ENCODE measurements around the gene TNFSF8. TPM values are rescaled to one million over a fixed set of nuclear protein-coding genes. Genes with fewer than 3 reads are reported as not detected.

The TNFSF8 gene
- total RNA-seq, 2 donors from 2014 or later = 0.88 to 0.91 TPM

GRCh38 chr9:114928136-114928535 is 2.3 kb downstream of the TNFSF8 start:
- no peaks in the 10 kb centered on the region for H3K9me3 ChIP-seq
- H3K4me3 ChIP-seq = no peak overlapping the region
- H3K4me1 ChIP-seq = no peaks in the 10 kb centered on the region
- TF ChIP-seq CTCF (IDR thresholded peaks at IDR 0.05) = no peak
- no peaks in the 10 kb centered on the region for H3K27me3 ChIP-seq
- DNase-seq = no peak
- intact Hi-C loops (cut with DNase I) = no loop called here
- H3K9ac ChIP-seq (ENCODE audit: low read depth in 2 of 2, low read length in 2 of 2) = no peak overlapping the region
- no peaks in the 10 kb centered on the region for H3K36me3 ChIP-seq
- peak overlapping the region; percentile 23 for H3K27ac ChIP-seq

GRCh38 chr9:114925672-114926071 is 4.7 kb downstream of the TNFSF8 start:
- no peak for TF ChIP-seq CTCF (IDR thresholded peaks at IDR 0.05)
- H3K36me3 ChIP-seq = no peaks in the 10 kb centered on the region
- H3K27me3 ChIP-seq = no peaks in the 10 kb centered on the region
- intact Hi-C loops (cut with DNase I) = no loop called here
- no peak for DNase-seq
- H3K4me3 ChIP-seq = no peak overlapping the region
- no peaks in the 10 kb centered on the region for H3K4me1 ChIP-seq
- H3K9me3 ChIP-seq = no peaks in the 10 kb centered on the region
- H3K9ac ChIP-seq (ENCODE audit: low read depth in 2 of 2, low read length in 2 of 2) = no peak overlapping the region
- no peak overlapping the region for H3K27ac ChIP-seq

DNA sequence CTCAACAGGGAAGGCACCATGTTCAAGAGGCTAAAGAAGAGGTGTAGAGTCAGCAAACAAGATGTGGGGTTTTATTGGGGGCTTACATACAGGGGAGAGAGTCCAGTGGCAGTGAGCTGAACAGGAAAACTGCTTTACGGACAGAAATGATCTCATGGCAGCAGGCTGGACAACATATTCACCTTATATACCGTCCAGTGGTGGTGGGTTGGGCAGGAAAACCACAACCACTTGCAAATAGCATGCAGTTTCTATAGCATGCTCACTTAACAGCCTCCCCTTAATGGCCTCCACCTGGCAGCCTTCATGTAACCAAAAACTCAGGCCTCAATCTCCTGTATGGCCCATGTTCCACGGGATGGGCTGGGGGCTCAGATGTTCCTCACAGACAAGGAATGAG is 5.4 kb downstream of the TNFSF8 start:
- Histone ChIP-seq H3K36me3 (no peaks in the 10 kb centered on the region), H3K27me3 (no peaks in the 10 kb centered on the region)
- DNase-seq = no peak

DNA sequence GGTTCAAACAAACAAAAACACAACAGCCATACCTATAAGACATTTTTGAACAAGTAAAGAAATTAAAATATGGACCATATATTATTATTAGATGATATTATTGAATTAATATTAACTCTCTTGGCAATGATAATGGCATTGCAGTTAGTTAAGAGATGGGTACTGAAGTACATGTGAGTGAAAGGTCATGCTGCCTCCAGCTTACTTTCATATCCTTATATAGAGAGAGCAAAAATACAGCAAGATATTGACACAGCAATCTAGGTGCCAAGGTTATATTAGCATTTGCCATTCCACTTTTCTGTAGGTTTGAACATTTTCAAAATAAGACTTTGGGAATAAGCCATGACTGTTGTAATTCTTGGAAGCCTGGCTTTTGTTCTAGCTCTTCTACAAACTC is 6.1 kb downstream of the TNFSF8 start:
- no peak overlapping the region for H3K9ac ChIP-seq (ENCODE audit: low read depth in 2 of 2, low read length in 2 of 2)
- H3K36me3 ChIP-seq = no peaks in the 10 kb centered on the region
- no peaks in the 10 kb centered on the region for H3K9me3 ChIP-seq
- TF ChIP-seq CTCF (IDR thresholded peaks at IDR 0.05) = no peak
- H3K27me3 ChIP-seq = no peaks in the 10 kb centered on the region
- H3K4me3 ChIP-seq = no peak overlapping the region
- no peaks in the 10 kb centered on the region for H3K4me1 ChIP-seq
- intact Hi-C loops (cut with DNase I) = no loop called here
- DNase-seq = no peak
- no peak overlapping the region for H3K27ac ChIP-seq

More for the DNA sequence above, 5.4 kb downstream of the TNFSF8 start:
- no peaks in the 10 kb centered on the region for H3K4me1 ChIP-seq
- no peak overlapping the region for H3K9ac ChIP-seq (ENCODE audit: low read depth in 2 of 2, low read length in 2 of 2)
- intact Hi-C loops (cut with DNase I) = no loop called here
- no peak overlapping the region for H3K4me3 ChIP-seq
- H3K9me3 ChIP-seq = no peaks in the 10 kb centered on the region
- no peak overlapping the region for H3K27ac ChIP-seq
- TF ChIP-seq CTCF (IDR thresholded peaks at IDR 0.05) = no peak

GRCh38 chr9:114923918-114924317 is 6.5 kb downstream of the TNFSF8 start:
- H3K4me1 ChIP-seq = no peaks in the 10 kb centered on the region
- H3K4me3 ChIP-seq = no peak overlapping the region
- no peaks in the 10 kb centered on the region for H3K9me3 ChIP-seq
- H3K27ac ChIP-seq = no peak overlapping the region
- no peak for TF ChIP-seq CTCF (IDR thresholded peaks at IDR 0.05)
- no peak for DNase-seq
- intact Hi-C loops (cut with DNase I) = no loop called here
- H3K36me3 ChIP-seq = no peaks in the 10 kb centered on the region
- H3K27me3 ChIP-seq = no peaks in the 10 kb centered on the region
- no peak overlapping the region for H3K9ac ChIP-seq (ENCODE audit: low read depth in 2 of 2, low read length in 2 of 2)

DNA sequence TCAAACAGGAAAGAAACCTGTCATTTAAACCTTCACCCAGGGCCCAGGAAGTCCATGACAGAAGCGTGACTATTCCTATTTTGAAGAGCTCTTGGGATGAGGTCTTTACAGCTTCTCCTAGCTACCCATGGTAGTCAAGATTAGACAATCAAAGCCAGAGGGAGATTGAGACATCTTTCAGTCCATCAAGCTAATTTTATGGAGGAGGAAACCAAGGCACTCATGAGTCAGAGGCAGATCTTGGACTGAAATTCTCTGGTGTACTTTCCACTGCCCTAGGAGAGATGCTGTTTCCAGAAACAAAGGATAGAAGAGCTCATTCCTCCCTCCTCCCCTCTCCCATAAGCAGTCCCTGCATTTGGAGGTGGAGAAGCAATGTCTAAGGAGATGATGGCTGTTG is 9.2 kb downstream of the TNFSF8 start:
- no peaks in the 10 kb centered on the region for H3K27me3 ChIP-seq
- H3K9me3 ChIP-seq = no peaks in the 10 kb centered on the region
- H3K4me1 ChIP-seq = no peaks in the 10 kb centered on the region
- intact Hi-C loops (cut with DNase I) = no loop called here
- no peaks in the 10 kb centered on the region for H3K36me3 ChIP-seq
- no peak for DNase-seq
- no peak overlapping the region for H3K27ac ChIP-seq
- no peak overlapping the region for H3K9ac ChIP-seq (ENCODE audit: low read depth in 2 of 2, low read length in 2 of 2)
- TF ChIP-seq CTCF (IDR thresholded peaks at IDR 0.05) = no peak
- no peak overlapping the region for H3K4me3 ChIP-seq

All from colonic mucosa (tissue), 4 donors.